Glutamatergic neuron (in vitro differentiated cells): Measurements from ENCODE around the gene PTPRQ. TPM values are rescaled to one million over a fixed set of nuclear protein-coding genes. Genes with fewer than 3 reads are reported as not detected.

Experiments
- DNase-seq: peaks from one replicate; pipeline ENCODE4 v3.0.0; 2022
- H3K27ac Mint-ChIP-seq: one replicate; pipeline ENCODE4 v1.8.0; 2020; ENCODE audit warnings: mild to moderate bottlenecking, mixed read lengths, inconsistent platforms; ENCODE audit not compliant: unreplicated experiment
- H3K27me3 Mint-ChIP-seq: one replicate; pipeline ENCODE4 v1.8.0; 2020; ENCODE audit warnings: mild to moderate bottlenecking, moderate library complexity, mixed read lengths, inconsistent platforms; ENCODE audit not compliant: unreplicated experiment
- H3K36me3 Mint-ChIP-seq: one replicate; pipeline ENCODE4 v1.8.0; 2020; ENCODE audit warnings: mild to moderate bottlenecking, mixed read lengths, inconsistent platforms; ENCODE audit not compliant: unreplicated experiment
- H3K4me1 Mint-ChIP-seq: one replicate; pipeline ENCODE4 v1.8.0; 2020; ENCODE audit warnings: mild to moderate bottlenecking, low read depth, mixed read lengths, inconsistent platforms; ENCODE audit not compliant: unreplicated experiment
- H3K4me3 Mint-ChIP-seq: one replicate; pipeline ENCODE4 v1.8.0; 2020; ENCODE audit warnings: mild to moderate bottlenecking, mixed read lengths, inconsistent platforms; ENCODE audit not compliant: unreplicated experiment
- H3K9me3 Mint-ChIP-seq: one replicate; pipeline ENCODE4 v1.8.0; 2020; ENCODE audit warnings: mild to moderate bottlenecking, moderate library complexity, mixed read lengths, inconsistent platforms; ENCODE audit not compliant: unreplicated experiment
- total RNA-seq: library from RNA; stranded (reverse); fragmentation: NEBNext Ultra II Directional; extraction: Animal tissue kit (Norgen Biotek cat#: 25700); gene quantifications from one replicate; pipeline ENCODE4 v1.2.1, GENCODE V29; 2021; ENCODE audit not compliant: unreplicated experiment
- TF ChIP-seq, protein P1 (sequence below): fragments of 200-600 bp; sonication (generic); IDR thresholded peaks from one replicate; pipeline ENCODE4 v1.5.0; 2021; ENCODE audit not compliant: partially characterized antibody, unreplicated experiment

PTPRQ gene
- total RNA-seq, 1 donor from 2014 or later = not detected

DNA sequence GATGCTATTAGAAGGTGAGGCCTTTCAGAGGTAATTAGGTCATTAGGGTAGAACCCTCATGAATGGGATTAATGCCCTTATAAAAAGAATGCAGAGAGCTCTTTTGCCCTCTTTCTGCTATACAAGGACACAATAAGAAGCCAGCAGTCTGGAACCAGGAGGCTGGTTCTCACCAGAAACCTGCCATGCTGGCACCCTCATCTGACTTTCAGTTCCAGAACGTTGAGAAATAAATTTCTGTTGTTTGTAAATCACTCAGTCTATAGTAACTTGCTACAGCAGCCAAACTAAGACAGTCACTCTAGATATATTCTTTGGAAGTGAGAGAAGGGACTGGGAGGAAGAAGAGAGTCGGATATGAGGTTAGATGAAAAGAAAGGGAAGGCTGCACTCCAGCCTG lies 138.4 kb downstream of the PTPRQ start:
- no peaks in the 10 kb centered on the region for H3K36me3 Mint-ChIP-seq
- TF ChIP-seq, protein P1, sequence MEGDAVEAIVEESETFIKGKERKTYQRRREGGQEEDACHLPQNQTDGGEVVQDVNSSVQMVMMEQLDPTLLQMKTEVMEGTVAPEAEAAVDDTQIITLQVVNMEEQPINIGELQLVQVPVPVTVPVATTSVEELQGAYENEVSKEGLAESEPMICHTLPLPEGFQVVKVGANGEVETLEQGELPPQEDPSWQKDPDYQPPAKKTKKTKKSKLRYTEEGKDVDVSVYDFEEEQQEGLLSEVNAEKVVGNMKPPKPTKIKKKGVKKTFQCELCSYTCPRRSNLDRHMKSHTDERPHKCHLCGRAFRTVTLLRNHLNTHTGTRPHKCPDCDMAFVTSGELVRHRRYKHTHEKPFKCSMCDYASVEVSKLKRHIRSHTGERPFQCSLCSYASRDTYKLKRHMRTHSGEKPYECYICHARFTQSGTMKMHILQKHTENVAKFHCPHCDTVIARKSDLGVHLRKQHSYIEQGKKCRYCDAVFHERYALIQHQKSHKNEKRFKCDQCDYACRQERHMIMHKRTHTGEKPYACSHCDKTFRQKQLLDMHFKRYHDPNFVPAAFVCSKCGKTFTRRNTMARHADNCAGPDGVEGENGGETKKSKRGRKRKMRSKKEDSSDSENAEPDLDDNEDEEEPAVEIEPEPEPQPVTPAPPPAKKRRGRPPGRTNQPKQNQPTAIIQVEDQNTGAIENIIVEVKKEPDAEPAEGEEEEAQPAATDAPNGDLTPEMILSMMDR = no peak
- no peaks in the 10 kb centered on the region for H3K27me3 Mint-ChIP-seq
- no peaks in the 10 kb centered on the region for H3K9me3 Mint-ChIP-seq
- no peaks in the 10 kb centered on the region for H3K4me1 Mint-ChIP-seq
- H3K4me3 Mint-ChIP-seq = no peak overlapping the region
- no peak overlapping the region for H3K27ac Mint-ChIP-seq
- no peak for DNase-seq

DNA sequence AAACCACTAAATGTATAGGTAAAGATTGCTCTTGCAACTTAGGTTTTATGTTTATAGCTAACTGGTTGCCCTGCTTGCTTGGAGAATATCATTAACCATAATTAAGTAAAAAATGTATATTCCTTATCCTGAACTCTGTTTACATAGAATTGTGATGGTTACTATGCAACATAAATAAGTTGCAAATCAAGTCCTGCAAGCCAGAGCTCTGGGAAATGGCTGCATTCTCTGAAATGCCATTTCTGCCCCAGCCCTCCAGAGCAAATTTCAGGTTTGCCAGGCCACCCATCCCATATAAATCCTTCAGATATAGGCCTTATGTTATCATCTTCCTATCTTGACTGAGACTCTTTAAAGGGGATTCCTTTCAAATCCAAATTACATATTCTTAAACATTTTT lies 145.0 kb downstream of the PTPRQ start:
- DNase-seq = no peak
- Mint-ChIP-seq H3K9me3 (no peaks in the 10 kb centered on the region), H3K4me1 (no peaks in the 10 kb centered on the region), H3K27ac (no peak overlapping the region), H3K36me3 (no peaks in the 10 kb centered on the region), H3K27me3 (no peaks in the 10 kb centered on the region), H3K4me3 (no peak overlapping the region)
- TF ChIP-seq, protein P1 = no peak

GRCh38 chr12:80590085-80590484 lies 146.1 kb downstream of the PTPRQ start:
- TF ChIP-seq, protein P1 = no peak
- H3K36me3 Mint-ChIP-seq = no peaks in the 10 kb centered on the region
- no peak overlapping the region for H3K4me3 Mint-ChIP-seq
- no peaks in the 10 kb centered on the region for H3K9me3 Mint-ChIP-seq
- H3K27ac Mint-ChIP-seq = no peak overlapping the region
- DNase-seq = no peak
- H3K4me1 Mint-ChIP-seq = no peaks in the 10 kb centered on the region
- H3K27me3 Mint-ChIP-seq = no peaks in the 10 kb centered on the region

DNA sequence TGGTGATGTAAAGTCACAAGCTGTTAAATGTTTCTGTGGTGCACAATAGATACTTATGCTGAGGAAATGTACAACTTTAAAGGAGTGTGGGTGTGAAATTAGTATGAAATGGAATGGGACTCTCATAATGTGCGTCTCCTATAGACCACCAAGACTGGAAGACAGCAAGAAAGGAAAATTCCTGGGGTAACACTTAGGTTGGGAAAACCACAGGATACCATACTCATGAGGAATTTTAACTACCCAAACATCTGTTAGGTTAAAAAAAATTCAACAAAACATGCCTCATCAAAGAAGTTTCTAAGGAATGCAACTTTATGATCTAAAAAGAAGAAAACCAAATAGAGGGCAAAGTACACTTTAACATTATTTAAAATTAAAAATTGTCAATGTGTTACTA lies 149.7 kb downstream of the PTPRQ start:
- TF ChIP-seq, protein P1 = no peak
- Mint-ChIP-seq H3K4me1 (no peaks in the 10 kb centered on the region), H3K27ac (no peak overlapping the region), H3K9me3 (no peaks in the 10 kb centered on the region), H3K4me3 (no peak overlapping the region), H3K36me3 (no peaks in the 10 kb centered on the region), H3K27me3 (no peaks in the 10 kb centered on the region)
- DNase-seq = no peak

GRCh38 chr12:80596509-80596908 lies 152.5 kb downstream of the PTPRQ start:
- no peak overlapping the region for H3K27ac Mint-ChIP-seq

More at GRCh38 chr12:80596509-80596908, 152.5 kb downstream of the PTPRQ start:
- Mint-ChIP-seq H3K36me3 (no peaks in the 10 kb centered on the region), H3K9me3 (no peaks in the 10 kb centered on the region), H3K4me3 (no peak overlapping the region), H3K27me3 (no peaks in the 10 kb centered on the region), H3K4me1 (no peaks in the 10 kb centered on the region)
- TF ChIP-seq, protein P1 = no peak
- no peak for DNase-seq
